ENCODE data around the gene MOCS2. TPM values are rescaled to one million over a fixed set of nuclear protein-coding genes. Genes with fewer than 3 reads are reported as not detected.

Gene MOCS2
- total and polyA plus RNA-seq, 4 donors: 57.2 to 109 (median 77.7) TPM

- Histone ChIP-seq H3K27me3 (ENCODE audit: control insufficient read depth, insufficient read depth, low read length) (no peaks in the 10 kb centered on the region), H3K4me3 (ENCODE audit: low read depth, low read length) (no peak overlapping the region), H3K4me1 (ENCODE audit: control insufficient read depth, insufficient read depth, low read length) (no peaks in the 10 kb centered on the region), H3K36me3 (ENCODE audit: control insufficient read depth, insufficient read depth, low read length) (no peaks in the 10 kb centered on the region), H3K27ac (ENCODE audit: low read depth, low read length) (no peak overlapping the region), H3K9me3 (ENCODE audit: control insufficient read depth, insufficient read depth, low read length) (no peaks in the 10 kb centered on the region)
- DNase-seq (ENCODE audit: low read depth in 4 of 6, low spot score in 6 of 6): no peak
- WGBS (ENCODE audit: insufficient coverage): no CpG with 5 or more reads among the region's 1 CpG
Observed at GRCh38 chr5:53066088-53066487, 43.5 kb downstream of the MOCS2 start.

DNA sequence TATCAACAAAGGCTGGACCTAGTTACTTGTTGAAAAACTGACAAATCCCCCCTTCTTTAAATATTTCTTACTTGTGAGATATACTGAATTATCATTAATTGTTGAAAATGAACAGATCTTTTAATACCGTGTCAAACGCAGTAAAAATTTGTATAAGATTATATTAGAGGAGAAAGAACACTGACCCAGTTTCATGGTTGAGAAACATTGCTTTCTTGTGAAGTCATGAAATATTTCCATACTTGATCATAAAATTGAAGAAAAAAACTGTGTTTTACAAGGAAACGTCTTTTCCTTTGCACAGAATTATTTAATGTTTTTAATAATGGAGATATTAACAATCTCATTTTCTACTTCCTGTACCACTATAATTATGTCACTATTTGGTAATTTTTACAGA, 45.8 kb downstream of the MOCS2 start:
- Histone ChIP-seq H3K27ac (ENCODE audit: low read depth, low read length) (peak overlapping the region; percentile 3), H3K4me3 (ENCODE audit: low read depth, low read length) (no peak overlapping the region), H3K27me3 (ENCODE audit: control insufficient read depth, insufficient read depth, low read length) (no peaks in the 10 kb centered on the region), H3K36me3 (ENCODE audit: control insufficient read depth, insufficient read depth, low read length) (no peaks in the 10 kb centered on the region), H3K4me1 (ENCODE audit: control insufficient read depth, insufficient read depth, low read length) (no peaks in the 10 kb centered on the region), H3K9me3 (ENCODE audit: control insufficient read depth, insufficient read depth, low read length) (no peaks in the 10 kb centered on the region)
- no peak for DNase-seq (ENCODE audit: low read depth in 4 of 6, low spot score in 6 of 6)
- no CpG with 5 or more reads among the region's 3 CpGs for WGBS (ENCODE audit: insufficient coverage)

GRCh38 chr5:53063176-53063575, 46.4 kb downstream of the MOCS2 start:
- Histone ChIP-seq H3K4me1 (ENCODE audit: control insufficient read depth, insufficient read depth, low read length) (no peaks in the 10 kb centered on the region), H3K27me3 (ENCODE audit: control insufficient read depth, insufficient read depth, low read length) (no peaks in the 10 kb centered on the region), H3K27ac (ENCODE audit: low read depth, low read length) (no peak overlapping the region), H3K36me3 (ENCODE audit: control insufficient read depth, insufficient read depth, low read length) (no peaks in the 10 kb centered on the region), H3K4me3 (ENCODE audit: low read depth, low read length) (no peak overlapping the region), H3K9me3 (ENCODE audit: control insufficient read depth, insufficient read depth, low read length) (no peaks in the 10 kb centered on the region)
- no CpG with 5 or more reads among the region's 2 CpGs for WGBS (ENCODE audit: insufficient coverage)
- no peak for DNase-seq (ENCODE audit: low read depth in 4 of 6, low spot score in 6 of 6)

DNA sequence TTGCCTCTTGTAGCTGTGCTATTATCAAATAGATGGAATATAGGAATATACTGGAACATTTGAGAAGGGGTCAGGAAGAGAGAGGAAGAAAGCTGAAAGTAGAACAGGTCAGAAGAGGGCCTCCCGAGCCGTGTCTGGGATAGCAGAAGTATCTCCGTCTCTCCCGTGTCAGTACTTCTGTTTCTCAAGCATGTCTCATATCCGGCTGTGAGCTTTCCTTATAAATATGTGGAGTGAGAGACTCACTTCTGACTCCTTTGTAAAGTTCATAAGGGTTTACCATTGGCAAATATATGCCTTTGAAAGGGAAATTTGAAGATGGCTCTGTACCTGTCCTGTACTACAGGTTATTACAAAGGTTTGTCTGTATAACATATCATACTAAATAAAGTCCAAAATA, 50.3 kb downstream of the MOCS2 start:
- 85% methylated on average over 4 of the region's 5 CpGs for WGBS (ENCODE audit: insufficient coverage)
- no peak for DNase-seq (ENCODE audit: low read depth in 4 of 6, low spot score in 6 of 6)
- Histone ChIP-seq H3K4me3 (ENCODE audit: low read depth, low read length) (no peak overlapping the region), H3K9me3 (ENCODE audit: control insufficient read depth, insufficient read depth, low read length) (no peaks in the 10 kb centered on the region), H3K36me3 (ENCODE audit: control insufficient read depth, insufficient read depth, low read length) (no peaks in the 10 kb centered on the region), H3K27me3 (ENCODE audit: control insufficient read depth, insufficient read depth, low read length) (no peaks in the 10 kb centered on the region), H3K27ac (ENCODE audit: low read depth, low read length) (no peak overlapping the region), H3K4me1 (ENCODE audit: control insufficient read depth, insufficient read depth, low read length) (no peaks in the 10 kb centered on the region)

DNA sequence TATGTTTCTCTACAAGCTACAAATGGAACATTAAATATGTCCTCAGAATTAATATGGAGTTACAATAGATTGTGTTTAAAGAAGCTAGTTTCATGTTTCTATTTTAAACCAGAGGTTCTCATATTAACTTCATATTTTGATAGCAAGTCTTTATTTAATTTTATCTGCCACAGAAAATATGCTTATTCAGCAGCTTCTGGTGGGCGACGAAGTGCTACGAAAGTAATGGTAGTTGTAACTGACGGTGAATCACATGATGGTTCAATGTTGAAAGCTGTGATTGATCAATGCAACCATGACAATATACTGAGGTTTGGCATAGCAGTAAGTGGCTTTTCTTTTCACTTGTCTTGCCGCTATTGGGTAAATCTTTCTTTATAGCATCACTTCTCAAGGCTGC, 54.2 kb downstream of the MOCS2 start:
- Histone ChIP-seq H3K9me3 (ENCODE audit: control insufficient read depth, insufficient read depth, low read length) (no peaks in the 10 kb centered on the region), H3K4me3 (ENCODE audit: low read depth, low read length) (no peak overlapping the region), H3K4me1 (ENCODE audit: control insufficient read depth, insufficient read depth, low read length) (no peaks in the 10 kb centered on the region), H3K27me3 (ENCODE audit: control insufficient read depth, insufficient read depth, low read length) (no peaks in the 10 kb centered on the region), H3K27ac (ENCODE audit: low read depth, low read length) (no peak overlapping the region), H3K36me3 (ENCODE audit: control insufficient read depth, insufficient read depth, low read length) (no peaks in the 10 kb centered on the region)
- no peak for DNase-seq (ENCODE audit: low read depth in 4 of 6, low spot score in 6 of 6)
- WGBS (ENCODE audit: insufficient coverage): 76% methylated on average over 2 of the region's 5 CpGs

GRCh38 chr5:53053364-53053763, 56.2 kb downstream of the MOCS2 start:
- Histone ChIP-seq H3K36me3 (ENCODE audit: control insufficient read depth, insufficient read depth, low read length) (no peaks in the 10 kb centered on the region), H3K27me3 (ENCODE audit: control insufficient read depth, insufficient read depth, low read length) (no peaks in the 10 kb centered on the region), H3K4me3 (ENCODE audit: low read depth, low read length) (no peak overlapping the region), H3K9me3 (ENCODE audit: control insufficient read depth, insufficient read depth, low read length) (no peaks in the 10 kb centered on the region), H3K27ac (ENCODE audit: low read depth, low read length) (no peak overlapping the region), H3K4me1 (ENCODE audit: control insufficient read depth, insufficient read depth, low read length) (no peaks in the 10 kb centered on the region)
- WGBS (ENCODE audit: insufficient coverage): 27% methylated on average over 3 of the region's 4 CpGs
- no peak for DNase-seq (ENCODE audit: low read depth in 4 of 6, low spot score in 6 of 6)

DNA sequence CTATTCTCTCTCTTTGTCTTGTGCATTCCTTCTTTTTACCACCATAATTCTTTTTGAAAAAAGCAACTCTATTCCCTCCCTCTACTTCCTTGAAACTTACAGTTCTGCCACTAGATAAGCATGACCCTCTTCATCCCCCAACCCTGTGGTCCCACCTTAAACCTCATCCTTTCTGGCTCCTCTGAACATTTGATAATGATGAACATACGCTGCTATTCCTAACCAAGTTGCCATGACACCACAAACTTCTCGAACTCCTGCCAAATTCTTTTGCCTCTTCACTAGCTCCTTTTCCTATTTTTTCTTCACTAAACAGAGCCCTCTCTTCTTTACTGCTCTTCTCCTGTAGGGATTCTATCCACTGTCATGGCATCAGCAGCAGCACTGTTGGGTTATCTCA, 57.1 kb downstream of the MOCS2 start:
- Histone ChIP-seq H3K4me3 (ENCODE audit: low read depth, low read length) (no peak overlapping the region), H3K9me3 (ENCODE audit: control insufficient read depth, insufficient read depth, low read length) (no peaks in the 10 kb centered on the region), H3K36me3 (ENCODE audit: control insufficient read depth, insufficient read depth, low read length) (no peaks in the 10 kb centered on the region), H3K4me1 (ENCODE audit: control insufficient read depth, insufficient read depth, low read length) (no peaks in the 10 kb centered on the region), H3K27ac (ENCODE audit: low read depth, low read length) (no peak overlapping the region), H3K27me3 (ENCODE audit: control insufficient read depth, insufficient read depth, low read length) (no peaks in the 10 kb centered on the region)
- no peak for DNase-seq (ENCODE audit: low read depth in 4 of 6, low spot score in 6 of 6)
- WGBS (ENCODE audit: insufficient coverage): 79% methylated on average over 2 of the region's 2 CpGs

DNA sequence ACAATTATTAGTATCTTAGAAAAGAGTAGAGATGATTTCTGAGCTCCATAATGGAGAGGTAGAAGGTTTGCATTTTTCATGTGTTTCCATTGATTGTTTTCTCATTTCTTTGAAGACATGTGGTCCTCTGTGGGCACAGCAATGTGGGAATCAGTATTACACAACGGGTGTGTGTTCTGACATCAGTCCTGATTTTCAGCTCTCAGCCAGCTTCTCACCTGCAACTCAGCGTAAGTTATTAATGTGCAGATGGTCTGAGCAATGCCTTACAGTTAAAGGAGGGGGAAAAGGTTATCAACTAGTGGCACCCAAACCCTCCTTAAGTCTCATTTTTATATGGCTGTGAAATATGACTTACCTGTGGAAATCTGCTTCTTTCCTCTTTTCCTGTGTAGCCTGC, 61.3 kb downstream of the MOCS2 start:
- H3K4me3 ChIP-seq (ENCODE audit: low read depth, low read length): no peak overlapping the region
- H3K27me3 ChIP-seq (ENCODE audit: control insufficient read depth, insufficient read depth, low read length): no peaks in the 10 kb centered on the region
- H3K27ac ChIP-seq (ENCODE audit: low read depth, low read length): no peak overlapping the region
- H3K4me1 ChIP-seq (ENCODE audit: control insufficient read depth, insufficient read depth, low read length): no peaks in the 10 kb centered on the region
- DNase-seq (ENCODE audit: low read depth in 4 of 6, low spot score in 6 of 6): no peak
- 80% methylated on average over 1 of the region's 2 CpGs for WGBS (ENCODE audit: insufficient coverage)
- no peaks in the 10 kb centered on the region for H3K36me3 ChIP-seq (ENCODE audit: control insufficient read depth, insufficient read depth, low read length)
- no peaks in the 10 kb centered on the region for H3K9me3 ChIP-seq (ENCODE audit: control insufficient read depth, insufficient read depth, low read length)

Other genes with a start within 250 kb of the MOCS2 start
- gene ITGA2, start 120.4 kb downstream of the MOCS2 start, total RNA-seq: 10 to 100 TPM in 1 of 2 donors, 1 to 10 TPM in 1; 6.5 to 14.1 TPM
- 1 to 10 TPM; 2.0 to 2.7 TPM for gene ITGA2, start 120.4 kb downstream of the MOCS2 start, polyA plus RNA-seq (ENCODE audit: insufficient read length in 2 of 2)